Endothelial cell of hepatic sinusoid (primary cell): ENCODE results near the gene BCAS3.
"Not testable (repeated sequence)": the region's sequence is repeated elsewhere in the genome, so short reads cannot be mapped to it uniquely, and the experiment has no call there.

Source experiments
- in situ Hi-C: cut with HindIII; loops from 2 replicates; pipeline ENCODE4 v1.10.0; 2017; ENCODE audit warnings: low sequenced_read_pairs

Gene BCAS3

DNA sequence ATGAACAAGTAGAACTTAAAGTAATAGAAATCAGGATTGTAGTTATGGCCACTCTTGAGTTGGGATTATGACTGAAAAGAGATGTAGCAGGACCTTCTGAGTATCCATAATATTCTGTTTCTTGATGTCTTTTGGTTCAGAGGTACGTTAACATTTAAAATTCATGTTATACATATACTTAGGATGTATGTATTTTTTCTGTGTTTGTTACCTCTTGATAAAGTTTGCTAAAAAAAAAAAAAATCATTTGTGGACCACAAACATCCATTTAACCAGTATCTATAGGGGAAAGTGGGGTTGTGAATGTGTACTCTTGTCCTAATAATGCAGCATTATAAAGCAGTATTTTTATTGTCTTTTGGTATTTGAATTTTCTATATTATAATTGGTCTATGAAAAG lies 65.6 kb downstream of the BCAS3 start:
- in situ Hi-C loops = loop anchor here (10.0 kb wide), 1 partner anchor 772 kb away; no protein-coding TSS in a partner anchor

DNA sequence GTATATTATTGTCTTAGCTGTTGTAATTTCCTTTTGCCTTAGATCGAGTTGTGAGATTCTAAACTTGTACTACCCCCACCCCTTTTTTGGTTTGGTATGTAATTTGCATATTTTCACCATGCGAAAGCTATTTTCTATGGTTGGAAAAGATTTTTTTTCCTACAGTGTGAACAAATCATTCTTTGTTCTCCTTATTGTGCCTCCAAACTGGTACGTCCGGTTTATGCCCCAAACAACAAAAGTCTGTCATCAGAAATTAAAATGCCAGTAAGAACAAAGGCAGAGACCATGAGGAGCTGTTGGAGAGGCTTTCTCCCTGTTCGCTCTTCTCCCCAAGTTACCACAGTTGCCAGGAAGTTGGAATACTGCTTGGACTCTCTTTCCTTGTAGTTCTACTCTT lies 66.1 kb downstream of the BCAS3 start:
- in situ Hi-C loops = loop anchor here (10.0 kb wide), 1 partner anchor 771 kb away; no protein-coding TSS in a partner anchor

DNA sequence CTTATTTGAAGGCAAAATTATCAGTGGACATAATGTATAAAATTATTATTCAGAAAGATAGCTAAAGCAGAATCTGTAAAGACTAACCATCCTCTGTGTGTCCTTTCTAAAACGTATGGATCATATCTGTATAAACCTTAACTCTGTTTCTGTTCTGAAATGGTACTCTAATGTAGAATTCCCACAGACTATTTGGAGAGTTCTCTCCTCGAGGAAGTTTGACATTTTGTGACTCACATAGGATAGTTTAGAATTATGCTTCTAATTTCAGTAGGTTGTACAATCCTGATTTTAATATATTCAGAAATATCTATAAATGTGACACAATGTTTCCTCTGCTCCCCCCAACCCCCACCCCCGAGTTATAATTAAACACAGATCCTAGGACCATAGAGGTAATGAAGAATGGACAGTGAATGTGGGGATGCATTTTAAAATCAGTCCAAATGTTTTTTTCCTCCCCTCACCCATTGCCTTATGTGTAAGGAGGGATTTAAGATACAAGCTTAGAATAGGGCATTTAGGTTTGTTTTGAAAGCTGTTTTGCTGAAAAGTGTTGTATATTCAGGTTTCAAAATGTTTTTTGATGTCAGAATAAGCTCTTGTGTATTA lies 66.8 kb downstream of the BCAS3 start:
- in situ Hi-C loops = loop anchor here (10.0 kb wide), 1 partner anchor 770 kb away; no protein-coding TSS in a partner anchor

DNA sequence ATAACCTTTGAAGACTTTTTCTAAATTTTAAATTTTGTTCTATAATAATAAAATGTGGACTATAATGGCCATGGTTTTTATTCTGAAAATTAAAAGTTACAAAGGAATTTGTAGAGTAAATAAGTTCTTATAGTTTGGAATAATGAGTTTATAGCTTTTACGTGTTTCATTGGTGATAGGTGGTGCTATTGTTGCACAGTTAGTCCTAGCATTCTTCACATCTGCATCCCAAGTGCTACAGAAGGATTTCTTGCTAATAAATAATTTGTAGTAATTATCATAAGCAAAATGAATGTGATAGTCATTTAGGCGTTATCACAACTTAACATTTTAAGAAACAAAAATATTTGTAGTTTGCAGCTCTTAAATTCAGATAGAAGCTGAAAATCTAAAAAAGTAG lies 67.9 kb downstream of the BCAS3 start:
- in situ Hi-C loops = loop anchor here (10.0 kb wide), 1 partner anchor 769 kb away; no protein-coding TSS in a partner anchor

DNA sequence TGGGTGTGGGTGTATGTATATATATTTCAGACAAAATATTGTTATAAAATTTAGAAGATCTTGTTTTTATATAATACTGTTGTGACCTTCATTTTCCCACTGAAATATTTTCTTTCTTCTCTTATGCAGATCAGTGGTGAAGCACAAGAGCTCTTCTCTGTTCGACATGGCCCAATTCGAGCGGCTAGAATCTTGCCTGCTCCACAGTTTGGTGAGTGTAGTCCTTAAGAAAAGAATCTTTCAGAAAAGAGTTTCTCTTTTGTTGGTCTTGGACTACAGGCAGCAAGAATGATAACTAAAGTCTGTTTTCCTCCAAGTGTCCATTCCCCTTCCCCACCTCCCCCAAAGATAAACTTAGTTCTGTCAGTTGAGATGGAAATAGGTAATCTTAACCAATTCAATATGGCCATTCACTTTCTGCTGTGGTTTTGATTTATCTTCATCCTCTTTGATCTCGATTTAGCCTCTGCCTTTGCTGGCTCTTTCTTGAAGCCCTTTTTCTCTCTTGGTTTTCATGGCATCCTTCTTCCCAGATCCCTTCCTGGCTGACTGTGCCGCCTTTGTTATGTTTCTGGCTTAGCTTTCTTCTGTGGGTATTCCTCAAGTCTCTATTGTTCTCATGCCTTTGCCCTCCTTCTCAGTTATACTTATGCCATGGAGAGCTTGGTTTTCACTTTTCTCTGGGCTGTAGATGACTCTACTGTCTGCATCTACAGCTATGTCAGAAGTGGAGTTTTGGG lies 69.6 kb downstream of the BCAS3 start:
- in situ Hi-C loops = loop anchor here (10.0 kb wide), 1 partner anchor 768 kb away; no protein-coding TSS in a partner anchor

DNA sequence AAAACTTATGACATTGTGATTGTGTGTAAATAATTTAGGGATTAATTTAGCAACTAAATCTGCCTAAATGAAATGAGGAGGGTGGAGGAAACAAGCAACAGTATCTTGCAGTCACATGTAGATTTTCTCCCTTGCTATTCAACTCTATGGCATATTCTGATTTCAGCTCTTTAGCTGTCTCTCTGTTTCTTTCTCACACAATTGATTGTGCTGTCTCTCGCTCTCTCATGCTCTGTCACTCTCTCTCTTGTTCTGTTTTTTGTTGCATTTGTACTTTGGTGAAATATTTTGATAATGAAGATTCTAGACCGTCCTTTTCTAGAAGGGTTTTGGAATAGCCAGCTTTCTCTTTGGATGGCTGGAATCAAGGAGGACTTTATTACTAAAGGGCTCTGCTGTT lies 70.6 kb downstream of the BCAS3 start:
- in situ Hi-C loops = loop anchor here (10.0 kb wide), 1 partner anchor 767 kb away; no protein-coding TSS in a partner anchor

- in situ Hi-C loops = loop anchor here (10.0 kb wide), 1 partner anchor 766 kb away; no protein-coding TSS in a partner anchor
These were observed 71.4 kb downstream of the BCAS3 start for GRCh38 chr17:60749050-60749449.

DNA sequence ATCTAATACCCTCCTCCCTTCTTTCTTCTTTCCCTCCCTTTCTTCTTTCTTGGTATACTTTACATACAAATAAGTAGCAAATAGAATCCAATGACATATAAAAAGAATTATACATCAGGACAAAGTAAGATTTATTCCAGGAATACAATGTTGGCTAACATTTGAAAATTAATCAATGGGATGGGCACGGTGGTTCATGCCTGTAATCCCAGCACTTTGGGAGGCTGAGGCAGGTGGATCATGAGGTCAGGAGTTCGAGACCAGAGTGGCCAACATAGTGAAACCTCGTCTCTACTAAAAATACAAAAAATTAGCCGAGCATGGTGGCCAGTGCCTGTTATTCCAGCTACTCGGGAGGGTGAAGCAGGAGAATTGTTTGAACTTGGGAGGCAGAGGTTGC lies 72.1 kb downstream of the BCAS3 start:
- in situ Hi-C loops = loop anchor here (10.0 kb wide), 1 partner anchor 765 kb away; no protein-coding TSS in a partner anchor

DNA sequence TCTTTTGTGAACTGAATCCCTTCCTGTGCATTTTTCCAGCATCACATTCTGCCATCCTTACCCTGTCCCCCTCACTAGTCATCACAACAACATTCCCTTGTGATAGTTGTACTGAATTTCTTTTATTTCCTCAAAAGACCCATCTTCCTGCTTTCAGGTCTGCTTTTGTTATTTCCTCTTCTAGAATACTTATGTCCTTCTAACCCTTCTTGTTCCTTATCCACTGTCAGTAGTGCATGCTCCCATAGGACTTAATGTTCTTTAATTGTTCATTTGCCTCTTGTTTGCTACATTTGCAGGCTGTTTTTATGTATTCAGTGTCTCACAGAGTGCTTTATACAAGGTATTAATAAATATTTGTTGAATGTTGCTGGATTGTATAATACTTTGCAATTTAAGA lies 73.0 kb downstream of the BCAS3 start:
- in situ Hi-C loops = no loop called here

- in situ Hi-C loops = no loop called here
These were observed 74.2 kb downstream of the BCAS3 start for GRCh38 chr17:60751884-60752283.

GRCh38 chr17:60752873-60753577 lies 75.4 kb downstream of the BCAS3 start:
- in situ Hi-C loops = no loop called here

GRCh38 chr17:60754057-60754604 lies 76.5 kb downstream of the BCAS3 start:
- in situ Hi-C loops = no loop called here

- in situ Hi-C loops = not testable (repeated sequence)
These were observed 79.1 kb downstream of the BCAS3 start for GRCh38 chr17:60756798-60757197.

DNA sequence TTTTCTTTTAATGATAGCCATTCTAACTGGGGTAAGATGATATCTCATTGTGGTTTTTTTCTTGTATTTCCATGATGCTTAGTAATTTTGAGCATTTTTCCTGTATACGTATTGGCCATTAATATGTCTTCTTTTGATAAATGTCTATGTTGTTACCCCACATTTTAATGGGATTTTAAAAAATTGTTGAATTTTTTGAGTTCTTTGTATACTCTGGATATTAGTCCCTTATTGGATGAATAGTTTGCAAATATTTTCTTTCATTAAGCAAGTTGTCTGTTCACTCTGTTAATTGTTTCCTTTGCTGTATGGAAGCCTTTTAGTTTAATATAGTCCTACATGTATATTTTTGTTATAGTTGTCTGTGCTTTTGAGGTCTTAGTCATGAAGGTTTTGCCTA lies 79.8 kb downstream of the BCAS3 start:
- in situ Hi-C loops = no loop called here

- in situ Hi-C loops = no loop called here
These were observed 82.1 kb downstream of the BCAS3 start for GRCh38 chr17:60759756-60760155.

DNA sequence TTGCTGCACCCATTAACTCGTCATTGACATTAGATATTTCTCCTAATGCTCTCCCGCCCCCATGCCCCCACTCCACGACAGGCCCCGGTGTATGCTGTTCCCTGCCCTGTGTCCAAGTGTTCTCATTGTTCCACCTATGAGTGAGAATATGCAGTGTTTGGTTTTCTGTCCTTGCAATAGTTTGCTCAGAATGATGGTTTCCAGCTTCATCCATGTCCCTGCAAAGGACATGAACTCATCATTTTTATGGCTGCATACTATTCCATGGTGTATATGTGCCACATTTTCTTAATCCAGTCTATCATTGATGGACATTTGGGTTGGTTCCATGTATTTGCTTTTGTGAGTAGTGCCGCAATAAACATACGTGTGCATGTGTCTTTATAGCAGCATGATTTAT lies 83.7 kb downstream of the BCAS3 start:
- in situ Hi-C loops = not testable (repeated sequence)

- in situ Hi-C loops = no loop called here
These were observed 89.1 kb downstream of the BCAS3 start for GRCh38 chr17:60766778-60767190.

GRCh38 chr17:60767744-60768308 lies 90.2 kb downstream of the BCAS3 start:
- in situ Hi-C loops = no loop called here

- in situ Hi-C loops = no loop called here
These were observed 91.7 kb downstream of the BCAS3 start for GRCh38 chr17:60769327-60769726.

GRCh38 chr17:60770946-60771422 lies 93.3 kb downstream of the BCAS3 start:
- in situ Hi-C loops = no loop called here

DNA sequence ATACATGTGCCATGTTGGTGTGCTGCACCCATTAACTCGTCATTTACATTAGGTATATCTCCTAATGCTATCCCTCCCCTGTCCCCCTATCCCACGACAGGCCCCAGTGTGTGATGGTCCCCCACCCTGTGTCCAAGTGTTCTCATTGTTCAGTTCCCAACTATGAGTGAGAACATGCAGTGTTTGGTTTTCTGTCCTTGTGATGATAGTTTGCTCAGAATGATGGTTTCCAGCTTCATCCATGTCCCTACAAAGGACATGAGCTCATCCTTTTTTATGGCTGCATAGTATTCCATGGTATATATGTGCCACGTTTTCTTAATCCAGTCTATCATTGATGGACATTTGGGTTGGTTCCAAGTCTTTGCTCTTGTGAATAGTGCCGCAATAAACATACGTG lies 94.0 kb downstream of the BCAS3 start:
- in situ Hi-C loops = not testable (repeated sequence)
